Trophoblast cell (in vitro differentiated cells and primary cell): ENCODE measurements around the gene BEGAIN.

ENCODE experiments used
- DNase-seq, 2 donors: peaks; one replicate each; pipeline ENCODE4 v3.0.0-alpha.2; 2016
- H2AFZ ChIP-seq: 2 replicates; pipeline ENCODE4 v1.6.1; 2013; ENCODE audit warnings: low read length, moderate library complexity, mild to moderate bottlenecking; ENCODE audit not compliant: insufficient read depth, poor library complexity
- H2AK5ac ChIP-seq: 2 replicates; pipeline ENCODE4 v1.6.1; 2013; ENCODE audit warnings: mild to moderate bottlenecking, low read length
- H2BK120ac ChIP-seq: 2 replicates; pipeline ENCODE4 v1.6.1; 2013; ENCODE audit warnings: low read length, mild to moderate bottlenecking, moderate library complexity; ENCODE audit not compliant: insufficient read depth, poor library complexity
- H2BK12ac ChIP-seq: 2 replicates; pipeline ENCODE4 v1.6.1; 2013; ENCODE audit warnings: mild to moderate bottlenecking, low read length, moderate library complexity
- H2BK5ac ChIP-seq: 2 replicates; pipeline ENCODE4 v1.6.1; 2013; ENCODE audit warnings: low read length, low read depth, moderate library complexity, mild to moderate bottlenecking; ENCODE audit not compliant: poor library complexity
- H3K14ac ChIP-seq: 2 replicates; pipeline ENCODE4 v1.6.1; 2013; ENCODE audit warnings: mild to moderate bottlenecking, low read length
- H3K18ac ChIP-seq: 2 replicates; pipeline ENCODE4 v1.6.1; 2013; ENCODE audit warnings: mild to moderate bottlenecking, low read length
- H3K23ac ChIP-seq: 2 replicates; pipeline ENCODE4 v1.6.1; 2013; ENCODE audit warnings: low read length
- H3K27ac ChIP-seq: 2 replicates; pipeline ENCODE4 v1.5.1; 2013; ENCODE audit warnings: low read depth, mild to moderate bottlenecking, inconsistent platforms, low read length, moderate library complexity
- H3K27me3 ChIP-seq: 2 replicates; pipeline ENCODE4 v1.6.1; 2013; ENCODE audit warnings: inconsistent platforms, mild to moderate bottlenecking, low read length, moderate library complexity; ENCODE audit not compliant: insufficient read depth
- H3K36me3 ChIP-seq, 2 experiments: 1 replicate in 1 of 2; 2 replicates in 1 of 2; pipeline ENCODE4 v1.6.1; 2013; ENCODE audit warnings: low read length in 2 of 2, mild to moderate bottlenecking in 2 of 2, moderate library complexity in 1 of 2; ENCODE audit not compliant: insufficient read depth in 2 of 2, control insufficient read depth in 1 of 2
- H3K4ac ChIP-seq: 2 replicates; pipeline ENCODE4 v1.6.1; 2013; ENCODE audit warnings: low read depth, mild to moderate bottlenecking, low read length, moderate library complexity
- H3K4me1 ChIP-seq, 2 experiments: 1 replicate in 1 of 2; 2 replicates in 1 of 2; pipeline ENCODE4 v1.6.1; 2013; ENCODE audit warnings: low read length in 2 of 2, mild to moderate bottlenecking in 2 of 2, moderate library complexity in 1 of 2; ENCODE audit not compliant: insufficient read depth in 2 of 2, control insufficient read depth in 1 of 2
- H3K4me2 ChIP-seq: 2 replicates; pipeline ENCODE4 v1.6.1; 2013; ENCODE audit warnings: inconsistent platforms, mild to moderate bottlenecking, low read length, moderate library complexity
- H3K4me3 ChIP-seq: 2 replicates; pipeline ENCODE4 v1.5.1; 2013; ENCODE audit warnings: mild to moderate bottlenecking, low read depth, low read length, inconsistent platforms
- H3K79me1 ChIP-seq: one replicate; pipeline ENCODE4 v1.6.1; 2013; ENCODE audit warnings: low read length
- H3K79me2 ChIP-seq: 2 replicates; pipeline ENCODE4 v1.6.1; 2013; ENCODE audit warnings: low read length, mild to moderate bottlenecking; ENCODE audit not compliant: control insufficient read depth, insufficient read depth, poor library complexity
- H3K9ac ChIP-seq: 2 replicates; pipeline ENCODE4 v1.6.1; 2013; ENCODE audit warnings: mild to moderate bottlenecking, low read length
- H3K9me3 ChIP-seq: 2 replicates; pipeline ENCODE4 v1.6.1; 2013; ENCODE audit warnings: low read depth, mild to moderate bottlenecking, control low read depth, inconsistent platforms, low read length; ENCODE audit not compliant: insufficient read depth
- H4K12ac ChIP-seq: 2 replicates; pipeline ENCODE4 v1.6.1; 2013; ENCODE audit warnings: low read depth, mild to moderate bottlenecking, low read length, moderate library complexity
- H4K8ac ChIP-seq: 2 replicates; pipeline ENCODE4 v1.6.1; 2013; ENCODE audit warnings: low read depth, mild to moderate bottlenecking, low read length, moderate library complexity
- H4K91ac ChIP-seq: one replicate; pipeline ENCODE4 v1.6.1; 2013; ENCODE audit warnings: low read depth, mild to moderate bottlenecking, low read length, moderate library complexity
- WGBS: extraction: QIAGEN DNeasy Blood & Tissue Kit; methylation state at CpG from one replicate; pipeline ENCODE4 v1.1.7; 2013; ENCODE audit warnings: missing lambda C conversion rate; ENCODE audit not compliant: insufficient read length, insufficient coverage; ENCODE audit errors: extremely low coverage; 5-methylcytosine and 5-hydroxymethylcytosine counted together

The BEGAIN gene

DNA sequence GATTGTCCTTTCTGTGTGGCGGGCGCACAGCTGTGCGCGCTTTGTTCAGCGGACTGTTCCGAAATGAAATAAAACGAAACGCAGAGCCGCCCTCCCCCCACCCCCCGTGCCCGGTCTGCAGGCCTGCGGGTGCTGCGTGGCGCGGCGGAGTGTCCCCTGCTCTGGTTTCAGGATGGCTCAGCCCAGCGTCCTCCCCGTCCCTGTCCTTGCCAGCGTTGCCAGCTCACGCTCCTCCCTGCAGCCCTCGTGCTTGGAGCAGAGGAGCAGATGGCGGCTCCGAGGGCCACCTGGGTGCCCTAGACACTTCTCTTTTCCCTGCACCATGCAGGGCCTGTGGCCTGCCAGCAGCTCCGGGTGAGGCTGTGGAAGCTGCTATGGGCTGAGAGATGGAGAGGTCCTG lies 17.5 kb upstream of the BEGAIN start:
- no peak overlapping the region for H3K4me2 ChIP-seq
- no peaks in the 10 kb centered on the region for H3K36me3 ChIP-seq
- WGBS: no CpG with 5 or more reads among the region's 24 CpGs
- H3K4ac ChIP-seq: no peak overlapping the region
- H2BK120ac ChIP-seq: no peak overlapping the region
- no peak overlapping the region for H4K91ac ChIP-seq
- H3K14ac ChIP-seq: no peak overlapping the region
- no peak overlapping the region for H3K9ac ChIP-seq
- no peak overlapping the region for H3K18ac ChIP-seq
- H2BK12ac ChIP-seq: no peak overlapping the region
- H3K23ac ChIP-seq: no peak overlapping the region
- no peak overlapping the region for H3K4me3 ChIP-seq
- no peak overlapping the region for H2AK5ac ChIP-seq
- no peaks in the 10 kb centered on the region for H3K4me1 ChIP-seq
- H3K27ac ChIP-seq: no peak overlapping the region
- no peak for DNase-seq
- H2BK5ac ChIP-seq: no peak overlapping the region
- no peaks in the 10 kb centered on the region for H3K79me1 ChIP-seq
- H3K79me2 ChIP-seq: no peaks in the 10 kb centered on the region
- no peak overlapping the region for H4K8ac ChIP-seq
- peaks cover under 1% of the 10 kb centered on the region for H3K9me3 ChIP-seq
- H4K12ac ChIP-seq: no peak overlapping the region
- H2AFZ ChIP-seq: no peak overlapping the region
- H3K27me3 ChIP-seq: no peaks in the 10 kb centered on the region

- Histone ChIP-seq H3K79me2 (no peaks in the 10 kb centered on the region), H3K36me3 (no peaks in the 10 kb centered on the region), H2AK5ac (no peak overlapping the region), H4K91ac (no peak overlapping the region), H2AFZ (no peak overlapping the region), H2BK120ac (no peak overlapping the region), H3K18ac (no peak overlapping the region), H2BK5ac (no peak overlapping the region), H3K9ac (no peak overlapping the region), H3K27me3 (no peaks in the 10 kb centered on the region), H4K12ac (no peak overlapping the region), H3K4me2 (no peak overlapping the region), H3K27ac (no peak overlapping the region), H3K23ac (no peak overlapping the region), H3K4ac (no peak overlapping the region), H3K14ac (no peak overlapping the region), H3K4me1 (no peaks in the 10 kb centered on the region), H3K9me3 (no peaks in the 10 kb centered on the region), H3K4me3 (no peak overlapping the region), H4K8ac (no peak overlapping the region), H2BK12ac (no peak overlapping the region), H3K79me1 (no peaks in the 10 kb centered on the region)
- no peak for DNase-seq
- WGBS: no CpG with 5 or more reads among the region's 13 CpGs
These were observed 16.9 kb upstream of the BEGAIN start for GRCh38 chr14:100604121-100604501.

- Histone ChIP-seq H3K9me3 (no peaks in the 10 kb centered on the region), H3K27me3 (no peaks in the 10 kb centered on the region), H3K79me2 (no peaks in the 10 kb centered on the region), H4K91ac (no peak overlapping the region), H4K8ac (no peak overlapping the region), H3K14ac (no peak overlapping the region), H3K36me3 (no peaks in the 10 kb centered on the region), H3K27ac (no peak overlapping the region), H3K4ac (no peak overlapping the region), H3K18ac (no peak overlapping the region), H2AFZ (no peak overlapping the region), H2BK5ac (no peak overlapping the region), H2BK120ac (no peak overlapping the region), H3K9ac (no peak overlapping the region), H2BK12ac (no peak overlapping the region), H2AK5ac (no peak overlapping the region), H3K23ac (no peak overlapping the region), H3K79me1 (no peaks in the 10 kb centered on the region), H4K12ac (no peak overlapping the region), H3K4me2 (no peak overlapping the region), H3K4me3 (no peak overlapping the region), H3K4me1 (no peaks in the 10 kb centered on the region)
- WGBS: no CpG with 5 or more reads among the region's 18 CpGs
- no peak for DNase-seq
These were observed 16.3 kb upstream of the BEGAIN start for GRCh38 chr14:100603341-100604120.

- Histone ChIP-seq H3K14ac (no peak overlapping the region), H3K27ac (no peak overlapping the region), H4K12ac (no peak overlapping the region), H4K8ac (no peak overlapping the region), H3K4me1 (no peaks in the 10 kb centered on the region), H3K18ac (no peak overlapping the region), H3K23ac (no peak overlapping the region), H3K79me1 (no peaks in the 10 kb centered on the region), H4K91ac (no peak overlapping the region), H3K4me2 (no peak overlapping the region), H2BK12ac (no peak overlapping the region), H2BK5ac (no peak overlapping the region), H3K4ac (no peak overlapping the region), H3K9ac (no peak overlapping the region), H2AK5ac (no peak overlapping the region), H3K27me3 (no peaks in the 10 kb centered on the region), H2BK120ac (no peak overlapping the region), H3K36me3 (no peaks in the 10 kb centered on the region), H3K79me2 (no peaks in the 10 kb centered on the region), H3K9me3 (no peaks in the 10 kb centered on the region), H3K4me3 (no peak overlapping the region), H2AFZ (no peak overlapping the region)
- WGBS: no CpG with 5 or more reads among the region's 7 CpGs
- no peak for DNase-seq
These were observed 15.5 kb upstream of the BEGAIN start for GRCh38 chr14:100602621-100603230.
